ENCODE results near the gene ENTR1. TPM values are rescaled to one million over a fixed set of nuclear protein-coding genes. Genes with fewer than 3 reads are reported as not detected.

ENTR1 gene
- total RNA-seq, 4 donors from 2014 or later: 29.9 to 193 (median 50.2) TPM

- H3K27me3 ChIP-seq: no peaks in the 10 kb centered on the region
- TF ChIP-seq POLR2A (IDR thresholded peaks at IDR 0.05): no peak
- TF ChIP-seq, protein P1, sequence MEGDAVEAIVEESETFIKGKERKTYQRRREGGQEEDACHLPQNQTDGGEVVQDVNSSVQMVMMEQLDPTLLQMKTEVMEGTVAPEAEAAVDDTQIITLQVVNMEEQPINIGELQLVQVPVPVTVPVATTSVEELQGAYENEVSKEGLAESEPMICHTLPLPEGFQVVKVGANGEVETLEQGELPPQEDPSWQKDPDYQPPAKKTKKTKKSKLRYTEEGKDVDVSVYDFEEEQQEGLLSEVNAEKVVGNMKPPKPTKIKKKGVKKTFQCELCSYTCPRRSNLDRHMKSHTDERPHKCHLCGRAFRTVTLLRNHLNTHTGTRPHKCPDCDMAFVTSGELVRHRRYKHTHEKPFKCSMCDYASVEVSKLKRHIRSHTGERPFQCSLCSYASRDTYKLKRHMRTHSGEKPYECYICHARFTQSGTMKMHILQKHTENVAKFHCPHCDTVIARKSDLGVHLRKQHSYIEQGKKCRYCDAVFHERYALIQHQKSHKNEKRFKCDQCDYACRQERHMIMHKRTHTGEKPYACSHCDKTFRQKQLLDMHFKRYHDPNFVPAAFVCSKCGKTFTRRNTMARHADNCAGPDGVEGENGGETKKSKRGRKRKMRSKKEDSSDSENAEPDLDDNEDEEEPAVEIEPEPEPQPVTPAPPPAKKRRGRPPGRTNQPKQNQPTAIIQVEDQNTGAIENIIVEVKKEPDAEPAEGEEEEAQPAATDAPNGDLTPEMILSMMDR (IDR thresholded peaks at IDR 0.05): no peak
- H3K9me3 ChIP-seq: no peaks in the 10 kb centered on the region
- DNase-seq: no peak
- H3K36me3 ChIP-seq: no peaks in the 10 kb centered on the region
- H3K4me1 ChIP-seq: peaks cover 0 to 18% (median 4%) of the 10 kb centered on the region in 4 donors
- no peak overlapping the region for H3K27ac ChIP-seq
- H3K4me3 ChIP-seq: no peak overlapping the region
Measured at GRCh38 chr9:136358016-136358415, 52.4 kb downstream of the ENTR1 start.

DNA sequence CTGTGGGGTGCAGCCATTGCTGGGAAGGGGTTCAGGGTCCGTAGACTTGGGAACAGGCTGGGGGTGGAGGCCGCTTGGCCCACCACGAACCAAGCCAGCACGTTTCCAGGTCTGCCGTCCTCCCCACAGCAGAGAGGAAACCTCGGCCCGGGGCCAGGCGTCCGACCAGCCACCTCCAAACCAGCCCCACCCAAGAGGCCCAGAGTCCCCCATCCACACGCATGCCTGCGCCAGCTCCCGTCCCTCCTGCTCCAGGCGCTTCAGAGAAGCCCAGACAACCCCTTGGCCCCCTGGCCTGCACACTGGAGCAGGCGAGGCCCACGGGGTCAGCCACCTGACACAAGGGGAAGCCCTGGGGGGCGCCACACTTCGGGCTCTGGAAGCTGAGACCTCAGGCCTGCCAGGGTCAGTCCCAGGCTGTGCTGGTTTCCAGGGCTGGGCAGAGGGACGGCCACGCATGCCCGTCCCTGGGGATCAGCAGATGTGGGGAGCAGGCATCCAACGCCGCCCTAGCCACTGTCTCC is 53.1 kb downstream of the ENTR1 start:
- no peak overlapping the region for H3K27ac ChIP-seq
- no peaks in the 10 kb centered on the region for H3K36me3 ChIP-seq
- no peak for TF ChIP-seq POLR2A (IDR thresholded peaks at IDR 0.05)
- TF ChIP-seq, protein P1 (IDR thresholded peaks at IDR 0.05): no peak
- H3K4me1 ChIP-seq: peaks cover 0 to 12% (median under 1%) of the 10 kb centered on the region in 4 donors
- no peak for DNase-seq
- H3K9me3 ChIP-seq: no peaks in the 10 kb centered on the region
- no peak overlapping the region for H3K4me3 ChIP-seq
- H3K27me3 ChIP-seq: no peaks in the 10 kb centered on the region

- Histone ChIP-seq H3K27ac (no peak overlapping the region), H3K4me3 (no peak overlapping the region), H3K27me3 (no peaks in the 10 kb centered on the region), H3K36me3 (no peaks in the 10 kb centered on the region), H3K4me1 (no peaks in the 10 kb centered on the region), H3K9me3 (no peaks in the 10 kb centered on the region)
- no peak for DNase-seq
- TF ChIP-seq, protein P1 (IDR thresholded peaks at IDR 0.05): no peak
- no peak for TF ChIP-seq POLR2A (IDR thresholded peaks at IDR 0.05)
Measured at GRCh38 chr9:136355616-136356557, 54.5 kb downstream of the ENTR1 start.

DNA sequence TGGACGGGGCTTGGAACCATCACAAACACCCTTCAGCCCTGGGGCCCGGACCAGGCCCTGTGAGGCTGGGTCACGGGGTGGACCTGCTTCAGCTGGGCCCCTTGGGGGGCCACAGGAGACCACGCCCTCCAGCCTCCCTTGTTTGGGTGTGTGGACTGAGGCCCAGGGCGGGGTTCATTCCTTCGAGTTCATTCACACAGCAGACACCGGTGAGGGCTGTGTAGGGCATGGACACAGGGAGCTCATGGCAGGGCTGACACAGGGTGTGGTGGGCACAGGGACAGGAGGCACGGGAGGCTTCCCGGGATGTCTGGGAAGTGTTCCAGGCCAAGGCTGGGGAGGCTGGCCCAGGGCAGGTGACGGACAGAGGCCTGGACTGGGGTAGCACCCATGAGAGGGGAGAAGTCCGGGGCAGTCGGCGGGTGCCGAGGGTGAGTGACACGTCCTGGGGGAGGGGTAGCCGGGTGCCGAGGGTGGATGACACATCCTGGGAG is 55.8 kb downstream of the ENTR1 start:
- Histone ChIP-seq H3K9me3 (no peaks in the 10 kb centered on the region), H3K27ac (no peak overlapping the region), H3K36me3 (no peaks in the 10 kb centered on the region), H3K4me3 (no peak overlapping the region), H3K27me3 (no peaks in the 10 kb centered on the region), H3K4me1 (no peaks in the 10 kb centered on the region)
- DNase-seq: no peak
- TF ChIP-seq, protein P1 (IDR thresholded peaks at IDR 0.05): no peak
- TF ChIP-seq POLR2A (IDR thresholded peaks at IDR 0.05): no peak

- TF ChIP-seq POLR2A (IDR thresholded peaks at IDR 0.05): no peak
- TF ChIP-seq, protein P1 (IDR thresholded peaks at IDR 0.05): no peak
- H3K27ac ChIP-seq: no peak overlapping the region
- H3K4me1 ChIP-seq: no peaks in the 10 kb centered on the region
- H3K36me3 ChIP-seq: no peaks in the 10 kb centered on the region
- DNase-seq: no peak
- no peak overlapping the region for H3K4me3 ChIP-seq
- H3K9me3 ChIP-seq: no peaks in the 10 kb centered on the region
- no peaks in the 10 kb centered on the region for H3K27me3 ChIP-seq
Measured at GRCh38 chr9:136353757-136354488, 56.5 kb downstream of the ENTR1 start.
